HepG2 (cell line): ENCODE measurements around the gene RHOV. TPM values are rescaled to one million over a fixed set of nuclear protein-coding genes. Genes with fewer than 3 reads are reported as not detected.

ENCODE experiments used
- EZH2 ChIP-seq: conservative IDR thresholded peaks from 2 replicates; pipeline ENCODE4 v1.6.1; 2012; ENCODE audit warnings: mild to moderate bottlenecking, low read depth, low read length, moderate library complexity
- GABPA ChIP-seq, 2 experiments: IDR thresholded peaks; 2 replicates each; pipeline ENCODE4 v1.6.1; 2011 to 2016; ENCODE audit warnings: low read depth in 2 of 2, low read length in 1 of 2, missing biosample characterization in 1 of 2, missing genetic modification characterization in 1 of 2
- HNF4A ChIP-seq: sonication (generic); formaldehyde crosslinking; IDR thresholded peaks from 2 replicates; pipeline ENCODE4 v1.4.0; 2020; ENCODE audit warnings: missing genetic modification reagents
- HOXD1 ChIP-seq: sonication (generic); formaldehyde crosslinking; IDR thresholded peaks from 2 replicates; pipeline ENCODE4 v1.5.0; 2020; ENCODE audit warnings: missing genetic modification reagents
- KLF12 ChIP-seq: sonication (generic); formaldehyde crosslinking; IDR thresholded peaks from 2 replicates; pipeline ENCODE4 v1.4.0; 2020; ENCODE audit warnings: missing genetic modification reagents, borderline replicate concordance
- MZF1 ChIP-seq: sonication (generic); formaldehyde crosslinking; IDR thresholded peaks from 2 replicates; pipeline ENCODE4 v1.8.1; 2023; ENCODE audit warnings: mild to moderate bottlenecking, missing genetic modification reagents, borderline replicate concordance
- NFE2 ChIP-seq: sonication (generic); formaldehyde crosslinking; IDR thresholded peaks from 2 replicates; pipeline ENCODE4 v1.4.0; 2020; ENCODE audit warnings: missing genetic modification reagents
- NFYC ChIP-seq: IDR thresholded peaks from 2 replicates; pipeline ENCODE4 v1.6.1; 2016; ENCODE audit warnings: missing genetic modification reagents, missing compliant biosample characterization
- TCF7 ChIP-seq: sonication (generic); IDR thresholded peaks from 2 replicates; pipeline ENCODE4 v1.6.1; 2016; ENCODE audit warnings: antibody characterized with exemption, low read depth
- ZBTB7A ChIP-seq: sonication (generic); formaldehyde crosslinking; IDR thresholded peaks from 2 replicates; pipeline ENCODE4 v1.8.0; 2022; ENCODE audit warnings: mild to moderate bottlenecking, missing genetic modification reagents
- ZFY ChIP-seq: sonication (generic); formaldehyde crosslinking; IDR thresholded peaks from 2 replicates; pipeline ENCODE4 v1.4.0; 2020; ENCODE audit warnings: missing genetic modification reagents
- ZNF33A ChIP-seq: sonication (generic); formaldehyde crosslinking; IDR thresholded peaks from 2 replicates; pipeline ENCODE4 v1.5.1; 2020; ENCODE audit warnings: missing genetic modification reagents, mild to moderate bottlenecking, moderate library complexity, borderline replicate concordance
- ZNF367 ChIP-seq: sonication (generic); formaldehyde crosslinking; IDR thresholded peaks from 2 replicates; pipeline ENCODE4 v1.4.0; 2020; ENCODE audit warnings: missing genetic modification reagents, borderline replicate concordance
- ZNF431 ChIP-seq: sonication (generic); formaldehyde crosslinking; IDR thresholded peaks from 2 replicates; pipeline ENCODE4 v1.9.0; 2022; ENCODE audit warnings: missing genetic modification reagents, low read depth, mild to moderate bottlenecking, borderline replicate concordance
- ZNF510 ChIP-seq: sonication (generic); formaldehyde crosslinking; IDR thresholded peaks from 2 replicates; pipeline ENCODE4 v1.4.0; 2020; ENCODE audit warnings: low read depth, mild to moderate bottlenecking, missing genetic modification reagents
- ZNF644 ChIP-seq: IDR thresholded peaks from 2 replicates; pipeline ENCODE4 v1.6.1; 2016; ENCODE audit warnings: low read depth
- ZNF672 ChIP-seq: sonication (generic); formaldehyde crosslinking; IDR thresholded peaks from 2 replicates; pipeline ENCODE4 v1.8.1; 2022; ENCODE audit warnings: missing genetic modification reagents
- ZNF839 ChIP-seq: sonication (generic); formaldehyde crosslinking; IDR thresholded peaks from 2 replicates; pipeline ENCODE4 v1.4.0; 2020; ENCODE audit warnings: missing genetic modification reagents, mild to moderate bottlenecking, borderline replicate concordance
- ZNF883 ChIP-seq: sonication (generic); formaldehyde crosslinking; IDR thresholded peaks from 2 replicates; pipeline ENCODE4 v1.5.1; 2020; ENCODE audit warnings: mild to moderate bottlenecking, missing genetic modification reagents; ENCODE audit errors: not compliant biosample characterization
- polyA plus RNA-seq, 8 experiments: library from polyadenylated mRNA; depleted of rRNA in 3 of 8; stranded (reverse) in 7 of 8; unstranded in 1 of 8; fragments of >200 nt; fragmentation: Illumina TruSeq in 4 of 8; extraction: Trizol in 4 of 8; gene quantifications; 2 replicates each; pipeline versions ENCODE4 v1.2.1 to v1.2.3, GENCODE V29; 2011 to 2016; ENCODE audit warnings: low read depth in 4 of 8, missing spikeins in 1 of 8, mixed read lengths in 1 of 8; ENCODE audit not compliant: insufficient read depth in 1 of 8
- total RNA-seq, 5 experiments: library from RNA; depleted of rRNA; stranded (reverse); fragments of >200 nt; fragmentation: Illumina TruSeq; extraction: Trizol; gene quantifications; 2 replicates each; pipeline ENCODE4 v1.2.3, GENCODE V29; 2016; ENCODE audit warnings: low read depth in 1 of 5
- TF ChIP-seq, protein P1 (sequence below): IDR thresholded peaks from 2 replicates; pipeline ENCODE4 v1.6.1; 2012; ENCODE audit warnings: inconsistent platforms
- TF ChIP-seq, protein P2 (sequence below): sonication (generic); formaldehyde crosslinking; IDR thresholded peaks from 2 replicates; pipeline ENCODE4 v1.5.0; 2020; ENCODE audit warnings: mild to moderate bottlenecking, missing genetic modification reagents, moderate library complexity
- TF ChIP-seq, protein P3 (sequence below): sonication (generic); formaldehyde crosslinking; IDR thresholded peaks from 2 replicates; pipeline ENCODE4 v1.8.0; 2022; ENCODE audit warnings: missing genetic modification reagents, mild to moderate bottlenecking, moderate library complexity, borderline replicate concordance
- TF ChIP-seq, protein P4 (sequence below): sonication (generic); formaldehyde crosslinking; IDR thresholded peaks from 2 replicates; pipeline ENCODE4 v1.5.1; 2020; ENCODE audit warnings: missing genetic modification reagents, mild to moderate bottlenecking, borderline replicate concordance

The RHOV gene
- total and polyA plus RNA-seq, 2 of the 13 experiments (the other 11 are each of a cell fraction or from before 2014, with no cell fraction given): 0.17 to 0.18 TPM

DNA sequence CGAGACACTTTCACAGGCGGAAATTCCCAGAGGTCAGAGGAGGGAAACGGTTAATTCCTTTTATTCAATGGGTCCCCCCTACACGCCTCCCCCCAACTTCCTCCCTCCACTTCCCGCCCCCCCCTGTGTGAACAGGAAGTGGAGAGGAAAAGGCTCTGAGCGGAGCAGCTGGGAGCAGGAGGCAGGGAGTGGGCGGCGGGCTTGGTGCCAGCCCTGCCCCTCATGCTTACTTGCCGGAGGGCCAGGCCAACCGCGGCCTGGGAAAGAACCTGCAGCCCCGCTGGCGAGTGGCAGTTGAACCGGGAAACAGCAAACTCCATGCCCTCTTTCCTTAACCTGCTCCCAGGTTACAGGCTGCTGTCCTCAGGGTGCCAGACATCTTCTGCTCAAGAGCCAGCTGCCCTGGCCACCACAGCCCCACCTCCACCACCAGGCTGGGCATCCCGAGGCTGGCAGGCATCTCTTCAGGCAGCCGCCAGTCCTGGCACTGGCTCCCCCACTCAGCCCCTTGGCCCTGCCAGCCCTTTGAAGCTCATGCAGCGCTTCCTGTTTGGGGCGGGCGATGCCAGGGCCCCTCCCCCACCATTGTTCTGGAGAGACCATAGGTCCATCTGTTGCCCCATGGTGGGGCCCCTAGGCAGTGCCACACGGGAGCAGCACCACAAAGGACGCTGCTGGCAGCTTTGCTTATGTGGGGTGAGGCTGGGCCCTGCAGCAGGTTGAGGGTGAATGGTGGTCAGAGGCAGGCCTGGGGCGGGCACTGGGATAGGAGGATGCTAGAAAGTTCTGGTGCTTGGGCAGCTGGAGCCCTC is 33.2 kb upstream of the RHOV start (continued):
- no peak for TF ChIP-seq MZF1 (CRISPR knock-in tag)
- TF ChIP-seq, protein P1, sequence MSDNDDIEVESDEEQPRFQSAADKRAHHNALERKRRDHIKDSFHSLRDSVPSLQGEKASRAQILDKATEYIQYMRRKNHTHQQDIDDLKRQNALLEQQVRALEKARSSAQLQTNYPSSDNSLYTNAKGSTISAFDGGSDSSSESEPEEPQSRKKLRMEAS: no peak; the same call in 1 of the 2 replicates
- TF ChIP-seq ZNF672 (CRISPR knock-in tag): no peak
- TF ChIP-seq, protein P2, sequence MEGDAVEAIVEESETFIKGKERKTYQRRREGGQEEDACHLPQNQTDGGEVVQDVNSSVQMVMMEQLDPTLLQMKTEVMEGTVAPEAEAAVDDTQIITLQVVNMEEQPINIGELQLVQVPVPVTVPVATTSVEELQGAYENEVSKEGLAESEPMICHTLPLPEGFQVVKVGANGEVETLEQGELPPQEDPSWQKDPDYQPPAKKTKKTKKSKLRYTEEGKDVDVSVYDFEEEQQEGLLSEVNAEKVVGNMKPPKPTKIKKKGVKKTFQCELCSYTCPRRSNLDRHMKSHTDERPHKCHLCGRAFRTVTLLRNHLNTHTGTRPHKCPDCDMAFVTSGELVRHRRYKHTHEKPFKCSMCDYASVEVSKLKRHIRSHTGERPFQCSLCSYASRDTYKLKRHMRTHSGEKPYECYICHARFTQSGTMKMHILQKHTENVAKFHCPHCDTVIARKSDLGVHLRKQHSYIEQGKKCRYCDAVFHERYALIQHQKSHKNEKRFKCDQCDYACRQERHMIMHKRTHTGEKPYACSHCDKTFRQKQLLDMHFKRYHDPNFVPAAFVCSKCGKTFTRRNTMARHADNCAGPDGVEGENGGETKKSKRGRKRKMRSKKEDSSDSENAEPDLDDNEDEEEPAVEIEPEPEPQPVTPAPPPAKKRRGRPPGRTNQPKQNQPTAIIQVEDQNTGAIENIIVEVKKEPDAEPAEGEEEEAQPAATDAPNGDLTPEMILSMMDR (CRISPR knock-in tag): no peak; the same call in 1 of the 2 replicates
- TF ChIP-seq NFE2 (CRISPR knock-in tag): no peak
- TF ChIP-seq HNF4A (CRISPR knock-in tag): 0 out of 2 replicates have a peak, but pooled peaks have one; percentile 16
- TF ChIP-seq ZFY (CRISPR knock-in tag): no peak
- TF ChIP-seq, protein P3, sequence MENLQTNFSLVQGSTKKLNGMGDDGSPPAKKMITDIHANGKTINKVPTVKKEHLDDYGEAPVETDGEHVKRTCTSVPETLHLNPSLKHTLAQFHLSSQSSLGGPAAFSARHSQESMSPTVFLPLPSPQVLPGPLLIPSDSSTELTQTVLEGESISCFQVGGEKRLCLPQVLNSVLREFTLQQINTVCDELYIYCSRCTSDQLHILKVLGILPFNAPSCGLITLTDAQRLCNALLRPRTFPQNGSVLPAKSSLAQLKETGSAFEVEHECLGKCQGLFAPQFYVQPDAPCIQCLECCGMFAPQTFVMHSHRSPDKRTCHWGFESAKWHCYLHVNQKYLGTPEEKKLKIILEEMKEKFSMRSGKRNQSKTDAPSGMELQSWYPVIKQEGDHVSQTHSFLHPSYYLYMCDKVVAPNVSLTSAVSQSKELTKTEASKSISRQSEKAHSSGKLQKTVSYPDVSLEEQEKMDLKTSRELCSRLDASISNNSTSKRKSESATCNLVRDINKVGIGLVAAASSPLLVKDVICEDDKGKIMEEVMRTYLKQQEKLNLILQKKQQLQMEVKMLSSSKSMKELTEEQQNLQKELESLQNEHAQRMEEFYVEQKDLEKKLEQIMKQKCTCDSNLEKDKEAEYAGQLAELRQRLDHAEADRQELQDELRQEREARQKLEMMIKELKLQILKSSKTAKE (CRISPR knock-in tag): no peak
- TF ChIP-seq GABPA (IDR thresholded peaks at IDR 0.05; ENCODE audit: low read depth, low read length): peak; percentile 42; the same call in 1 of the 2 replicates
- TF ChIP-seq GABPA (CRISPR knock-in tag; IDR thresholded peaks at IDR 0.05; ENCODE audit: low read depth): peak; percentile 75
- no peak for TF ChIP-seq ZNF644 (CRISPR knock-in tag)
- no peak for TF ChIP-seq ZNF839 (CRISPR knock-in tag)
- TF ChIP-seq EZH2: no peak
- TF ChIP-seq ZBTB7A: 0 out of 2 replicates have a peak, but pooled peaks have one; percentile 58
- no peak for TF ChIP-seq NFYC (CRISPR knock-in tag)
- TF ChIP-seq ZNF367 (CRISPR knock-in tag): no peak
- TF ChIP-seq, protein P4, sequence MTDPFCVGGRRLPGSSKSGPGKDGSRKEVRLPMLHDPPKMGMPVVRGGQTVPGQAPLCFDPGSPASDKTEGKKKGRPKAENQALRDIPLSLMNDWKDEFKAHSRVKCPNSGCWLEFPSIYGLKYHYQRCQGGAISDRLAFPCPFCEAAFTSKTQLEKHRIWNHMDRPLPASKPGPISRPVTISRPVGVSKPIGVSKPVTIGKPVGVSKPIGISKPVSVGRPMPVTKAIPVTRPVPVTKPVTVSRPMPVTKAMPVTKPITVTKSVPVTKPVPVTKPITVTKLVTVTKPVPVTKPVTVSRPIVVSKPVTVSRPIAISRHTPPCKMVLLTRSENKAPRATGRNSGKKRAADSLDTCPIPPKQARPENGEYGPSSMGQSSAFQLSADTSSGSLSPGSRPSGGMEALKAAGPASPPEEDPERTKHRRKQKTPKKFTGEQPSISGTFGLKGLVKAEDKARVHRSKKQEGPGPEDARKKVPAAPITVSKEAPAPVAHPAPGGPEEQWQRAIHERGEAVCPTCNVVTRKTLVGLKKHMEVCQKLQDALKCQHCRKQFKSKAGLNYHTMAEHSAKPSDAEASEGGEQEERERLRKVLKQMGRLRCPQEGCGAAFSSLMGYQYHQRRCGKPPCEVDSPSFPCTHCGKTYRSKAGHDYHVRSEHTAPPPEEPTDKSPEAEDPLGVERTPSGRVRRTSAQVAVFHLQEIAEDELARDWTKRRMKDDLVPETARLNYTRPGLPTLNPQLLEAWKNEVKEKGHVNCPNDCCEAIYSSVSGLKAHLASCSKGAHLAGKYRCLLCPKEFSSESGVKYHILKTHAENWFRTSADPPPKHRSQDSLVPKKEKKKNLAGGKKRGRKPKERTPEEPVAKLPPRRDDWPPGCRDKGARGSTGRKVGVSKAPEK: 0 out of 2 replicates have a peak, but pooled peaks have one; percentile 20
- TF ChIP-seq TCF7: 0 out of 2 replicates have a peak, but pooled peaks have one; percentile 12
- TF ChIP-seq ZNF33A: no peak
- TF ChIP-seq ZNF431: no peak
- no peak for TF ChIP-seq ZNF510 (CRISPR knock-in tag)
- TF ChIP-seq KLF12 (CRISPR knock-in tag): no peak
- TF ChIP-seq ZNF883: no peak
- TF ChIP-seq HOXD1 (CRISPR knock-in tag): no peak
